ENCODE results near the gene ATOH8. TPM values are rescaled to one million over a fixed set of nuclear protein-coding genes. Genes with fewer than 3 reads are reported as not detected.

Gene ATOH8
- total RNA-seq, 1 donor from 2014 or later: 93.6 TPM

DNA sequence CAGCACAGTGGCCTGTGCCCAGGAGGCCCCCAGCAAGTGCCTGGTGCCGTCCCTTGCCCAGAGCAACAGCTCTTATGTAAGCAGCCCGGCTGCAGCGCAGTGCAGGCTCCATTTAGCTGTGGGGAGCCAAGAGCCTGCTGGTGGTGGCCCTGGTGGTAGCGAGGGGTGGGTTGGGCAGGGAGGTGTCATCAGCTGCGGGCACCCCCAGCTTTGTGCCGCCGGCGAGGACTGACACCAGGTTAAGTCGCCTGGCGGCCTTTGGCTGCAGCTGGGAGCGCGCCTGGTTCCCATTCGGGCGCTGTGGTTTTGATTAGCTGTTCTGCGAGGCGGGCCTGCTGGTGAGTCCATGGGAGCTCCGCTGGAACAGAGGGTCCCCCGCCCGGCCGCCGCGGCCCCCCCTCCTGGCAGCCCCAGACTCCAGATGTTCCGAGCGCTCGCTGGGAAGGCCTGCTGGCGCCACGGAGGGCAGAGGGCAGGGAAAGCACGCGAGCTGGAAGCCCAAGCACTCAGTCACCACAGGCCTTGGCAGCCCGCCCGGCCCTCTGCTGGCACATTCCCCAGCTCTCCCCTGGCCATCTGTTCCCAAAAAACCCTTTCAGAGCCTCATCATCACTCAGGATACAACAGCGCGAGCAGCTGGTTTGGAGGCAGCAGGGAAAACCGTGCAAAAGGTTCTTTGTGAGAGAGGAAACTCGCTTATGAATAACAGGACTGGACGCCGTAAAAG, 18.4 kb downstream of the ATOH8 start:
- peak; percentile 91 for ATAC-seq
- peak overlapping the region; percentile 73 for H3K27ac ChIP-seq
- no peaks in the 10 kb centered on the region for H3K9me3 ChIP-seq
- peaks cover 95% of the 10 kb centered on the region for H3K4me1 ChIP-seq
- no peaks in the 10 kb centered on the region for H3K27me3 ChIP-seq
- no peak overlapping the region for H3K4me3 ChIP-seq
- intact Hi-C loops (cut with DNase I): no loop called here
- peak; percentile 96 for DNase-seq
- TF ChIP-seq, protein P1, sequence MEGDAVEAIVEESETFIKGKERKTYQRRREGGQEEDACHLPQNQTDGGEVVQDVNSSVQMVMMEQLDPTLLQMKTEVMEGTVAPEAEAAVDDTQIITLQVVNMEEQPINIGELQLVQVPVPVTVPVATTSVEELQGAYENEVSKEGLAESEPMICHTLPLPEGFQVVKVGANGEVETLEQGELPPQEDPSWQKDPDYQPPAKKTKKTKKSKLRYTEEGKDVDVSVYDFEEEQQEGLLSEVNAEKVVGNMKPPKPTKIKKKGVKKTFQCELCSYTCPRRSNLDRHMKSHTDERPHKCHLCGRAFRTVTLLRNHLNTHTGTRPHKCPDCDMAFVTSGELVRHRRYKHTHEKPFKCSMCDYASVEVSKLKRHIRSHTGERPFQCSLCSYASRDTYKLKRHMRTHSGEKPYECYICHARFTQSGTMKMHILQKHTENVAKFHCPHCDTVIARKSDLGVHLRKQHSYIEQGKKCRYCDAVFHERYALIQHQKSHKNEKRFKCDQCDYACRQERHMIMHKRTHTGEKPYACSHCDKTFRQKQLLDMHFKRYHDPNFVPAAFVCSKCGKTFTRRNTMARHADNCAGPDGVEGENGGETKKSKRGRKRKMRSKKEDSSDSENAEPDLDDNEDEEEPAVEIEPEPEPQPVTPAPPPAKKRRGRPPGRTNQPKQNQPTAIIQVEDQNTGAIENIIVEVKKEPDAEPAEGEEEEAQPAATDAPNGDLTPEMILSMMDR (IDR thresholded peaks at IDR 0.05): peak; percentile 27
- peaks cover 34% of the 10 kb centered on the region for H3K36me3 ChIP-seq

DNA sequence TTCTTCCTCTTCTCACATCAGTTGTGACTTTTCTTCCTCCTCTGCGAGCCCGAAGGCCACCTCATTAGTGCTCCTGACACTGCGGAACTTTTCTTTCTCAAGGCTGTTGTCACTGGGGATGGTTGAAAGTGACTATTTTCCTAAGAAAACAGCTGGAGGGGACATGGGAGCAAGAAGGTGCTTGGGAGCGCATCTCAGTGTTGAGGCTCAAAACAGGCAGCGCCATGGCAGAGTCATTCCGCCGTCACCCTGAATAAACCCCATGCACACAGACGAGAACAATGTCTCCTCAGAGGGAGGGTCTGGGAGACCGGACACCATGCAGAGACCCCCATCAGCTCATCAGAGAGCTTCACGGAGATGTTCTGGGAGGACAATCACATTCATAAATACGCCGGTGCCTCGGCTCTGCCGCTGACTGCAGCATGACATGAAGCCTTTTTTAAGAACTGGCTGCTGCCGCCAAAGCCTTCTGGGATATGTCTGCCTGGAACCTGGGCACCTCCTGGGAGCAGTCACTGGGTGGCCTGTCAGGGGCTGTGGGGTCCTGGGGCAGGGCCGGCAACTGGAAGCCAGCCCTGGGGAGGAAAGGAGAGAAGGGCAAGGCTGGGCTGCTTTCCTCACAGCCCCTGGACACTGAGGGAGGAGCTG, 19.2 kb downstream of the ATOH8 start:
- TF ChIP-seq, protein P1 (IDR thresholded peaks at IDR 0.05): no peak
- Histone ChIP-seq H3K4me3 (peak overlapping the region; percentile 6), H3K36me3 (peaks cover 30% of the 10 kb centered on the region), H3K27ac (peak overlapping the region; percentile 71), H3K9me3 (no peaks in the 10 kb centered on the region), H3K4me1 (peaks cover 97% of the 10 kb centered on the region), H3K27me3 (no peaks in the 10 kb centered on the region)
- no peak for DNase-seq
- no peak for ATAC-seq
- intact Hi-C loops (cut with DNase I): no loop called here

DNA sequence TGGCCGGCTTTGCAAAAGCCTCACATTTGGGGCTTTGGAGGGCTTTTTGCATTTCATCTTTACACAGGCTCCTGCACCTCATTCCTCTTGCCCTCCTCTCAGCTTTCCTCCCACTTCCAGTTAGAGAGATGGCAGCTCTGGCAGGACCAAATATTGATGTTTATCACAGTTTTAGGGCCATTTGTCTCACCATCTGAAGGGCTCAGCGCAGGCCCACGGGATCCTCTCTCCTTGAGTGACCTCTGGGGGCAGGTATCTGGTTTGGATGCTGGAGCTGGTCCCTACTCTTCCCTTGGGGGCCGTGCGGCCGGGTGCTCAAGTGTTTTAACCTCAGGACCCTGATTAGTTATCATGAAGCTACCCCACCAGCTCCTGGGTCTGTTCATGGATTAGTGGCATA, 19.9 kb downstream of the ATOH8 start:
- TF ChIP-seq, protein P1 (IDR thresholded peaks at IDR 0.05): no peak
- DNase-seq (no peak), ATAC-seq (no peak)
- H3K36me3 ChIP-seq: peaks cover 28% of the 10 kb centered on the region
- no peaks in the 10 kb centered on the region for H3K9me3 ChIP-seq
- H3K27me3 ChIP-seq: no peaks in the 10 kb centered on the region
- intact Hi-C loops (cut with DNase I): no loop called here
- H3K4me1 ChIP-seq: peaks cover 97% of the 10 kb centered on the region
- no peak overlapping the region for H3K4me3 ChIP-seq
- peak overlapping the region; percentile 71 for H3K27ac ChIP-seq

DNA sequence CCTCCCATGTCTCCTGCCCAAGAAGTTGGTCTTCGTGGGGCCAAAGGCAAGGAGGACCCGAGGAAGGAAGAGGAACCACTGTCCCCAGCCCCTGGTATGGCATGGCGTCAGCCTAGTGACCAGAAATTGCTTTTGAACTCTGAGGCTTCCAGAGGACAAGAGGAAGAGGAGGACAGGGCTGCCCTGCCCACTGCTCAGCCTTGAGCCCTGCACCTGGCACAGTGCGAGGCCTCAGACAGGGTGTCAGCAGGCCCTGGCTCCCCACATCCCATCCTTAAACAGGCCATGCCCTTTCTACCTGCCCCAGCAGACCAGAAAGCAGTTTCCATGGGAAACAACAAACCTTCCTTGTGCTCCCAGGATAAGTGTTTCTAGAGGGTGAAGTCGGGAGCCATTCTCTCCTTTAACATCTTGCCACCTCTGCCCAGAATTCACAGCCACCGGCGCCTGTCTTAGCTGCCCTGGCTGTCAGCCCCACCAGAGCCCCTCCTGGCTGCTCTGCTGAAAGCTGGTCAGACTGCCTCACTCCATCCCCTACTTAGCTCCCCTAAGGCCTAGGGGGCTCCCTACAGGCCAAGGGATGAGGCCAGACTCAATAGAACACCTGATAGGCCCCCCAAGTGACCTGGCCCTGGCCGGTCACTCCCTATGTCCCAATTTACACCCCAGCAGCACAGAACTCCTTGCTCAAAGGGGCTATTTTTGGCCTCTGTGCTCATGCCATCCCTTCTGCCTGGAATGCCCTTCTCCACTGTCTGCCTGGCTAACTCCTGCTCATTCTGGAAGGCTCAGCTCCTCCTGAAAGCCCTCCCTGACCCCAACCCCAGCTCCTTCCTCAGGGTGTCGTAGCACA, 20.6 kb downstream of the ATOH8 start:
- intact Hi-C loops (cut with DNase I): no loop called here
- H3K27me3 ChIP-seq: no peaks in the 10 kb centered on the region
- peaks cover 97% of the 10 kb centered on the region for H3K4me1 ChIP-seq
- H3K36me3 ChIP-seq: peaks cover 28% of the 10 kb centered on the region
- H3K9me3 ChIP-seq: no peaks in the 10 kb centered on the region
- ATAC-seq (no peak), DNase-seq (no peak)
- H3K27ac ChIP-seq: peak overlapping the region; percentile 71
- TF ChIP-seq, protein P1 (IDR thresholded peaks at IDR 0.05): no peak
- no peak overlapping the region for H3K4me3 ChIP-seq

DNA sequence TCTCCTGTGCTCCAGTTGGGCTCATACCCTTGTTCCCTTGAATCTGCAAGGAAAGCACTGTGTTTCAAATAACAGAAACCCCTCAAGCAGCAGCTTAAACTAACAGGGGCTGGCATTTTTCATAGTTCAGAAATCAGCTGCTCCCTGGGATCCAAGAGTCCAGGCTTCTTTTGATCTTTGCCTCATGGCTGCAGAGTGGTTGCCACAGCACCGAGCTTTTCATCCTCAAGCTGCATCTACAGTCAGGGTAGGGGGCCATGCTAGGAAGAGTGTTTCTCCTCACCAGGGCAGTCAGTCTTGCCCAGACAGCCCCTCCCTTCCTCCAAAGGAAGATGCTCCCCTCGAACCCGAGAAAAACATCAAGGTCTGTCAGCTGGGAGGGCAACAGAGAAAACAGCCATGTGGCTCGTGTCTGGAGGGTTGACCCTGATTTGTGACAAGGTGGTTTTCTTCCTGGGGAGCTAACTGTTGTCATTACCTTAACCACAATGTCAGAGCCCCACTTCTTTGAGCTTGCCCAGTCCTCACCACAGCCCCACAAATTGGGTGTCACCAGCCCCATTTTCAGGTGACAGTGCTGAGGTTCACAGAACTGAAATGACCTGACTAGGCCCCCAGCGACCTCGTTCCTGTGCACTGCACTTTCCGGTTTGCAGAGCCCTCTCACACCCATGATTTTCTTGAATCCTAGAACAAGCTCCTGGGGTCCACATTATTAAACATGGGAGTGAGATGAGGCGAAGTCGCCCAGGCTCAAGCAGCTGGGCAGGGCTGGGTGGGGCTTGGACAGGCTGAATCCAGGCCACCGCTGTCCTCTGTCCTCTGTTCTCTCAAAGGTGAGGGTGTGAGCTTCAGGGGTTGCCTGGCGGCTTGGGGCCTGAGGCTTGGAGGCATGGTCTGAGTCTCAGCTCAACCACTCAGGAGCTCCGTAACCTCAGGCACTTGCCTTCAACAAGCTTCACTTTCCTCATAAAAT, 21.9 kb downstream of the ATOH8 start:
- TF ChIP-seq, protein P1 (IDR thresholded peaks at IDR 0.05): no peak
- H3K36me3 ChIP-seq: peaks cover 29% of the 10 kb centered on the region
- intact Hi-C loops (cut with DNase I): no loop called here
- H3K27ac ChIP-seq: peak overlapping the region; percentile 11
- H3K4me1 ChIP-seq: peaks cover 96% of the 10 kb centered on the region
- DNase-seq (no peak), ATAC-seq (no peak)
- no peaks in the 10 kb centered on the region for H3K27me3 ChIP-seq
- no peak overlapping the region for H3K4me3 ChIP-seq
- H3K9me3 ChIP-seq: no peaks in the 10 kb centered on the region
